CD4-positive, alpha-beta T cell treated with Interleukin-10 for 1 hour (primary cell): Measurements from ENCODE around the gene ATF7IP.
A peak's percentile ranks its signal among the peaks of the same experiment; 100 is the strongest.
"Not testable (repeated sequence)": the region's sequence is repeated elsewhere in the genome, so short reads cannot be mapped to it uniquely, and the experiment has no call there.

ENCODE experiments used
- DNase-seq: peaks from one replicate; pipeline ENCODE4 v3.0.0-alpha.2; 2020

The ATF7IP gene

DNA sequence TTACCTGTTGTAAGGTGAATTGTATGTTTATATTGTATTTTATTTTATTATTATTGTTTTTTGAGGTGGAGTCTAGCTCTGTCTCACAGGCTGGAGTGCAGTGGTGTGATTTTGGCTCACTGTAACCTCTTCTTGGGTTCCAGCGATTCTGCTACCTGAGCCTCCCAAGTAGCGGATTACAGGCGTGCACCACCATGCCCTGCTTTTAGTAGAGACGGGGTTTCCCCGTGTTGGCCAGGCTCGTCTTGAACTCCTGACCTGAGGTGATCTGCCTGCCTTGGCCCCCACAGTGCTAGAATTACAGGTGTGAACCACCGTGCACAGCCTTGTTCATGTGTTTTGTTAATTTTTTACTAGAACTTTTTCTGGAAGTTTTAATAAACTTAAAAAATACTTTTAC, 3.8 kb downstream of the ATF7IP start:
- peak; percentile 58 for DNase-seq

DNA sequence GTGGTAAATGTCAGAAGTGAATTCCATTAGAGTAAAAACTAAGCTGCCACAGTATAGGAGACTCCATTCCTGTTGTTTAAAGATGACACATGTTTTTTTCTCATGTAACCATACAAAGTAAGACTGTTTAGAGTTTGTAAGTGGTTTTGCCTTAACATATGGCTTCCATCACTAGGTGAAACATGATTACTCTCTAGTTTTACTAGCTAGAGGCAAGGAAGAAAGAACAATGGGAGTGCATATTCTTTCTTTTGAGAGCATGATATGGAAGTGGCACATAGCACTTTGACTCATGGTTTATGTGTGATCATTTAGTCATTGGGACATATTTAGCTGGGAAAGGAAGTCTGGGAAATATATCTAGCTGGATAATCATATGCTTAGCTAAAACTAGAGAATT, 7.7 kb downstream of the ATF7IP start:
- no peak for DNase-seq

DNA sequence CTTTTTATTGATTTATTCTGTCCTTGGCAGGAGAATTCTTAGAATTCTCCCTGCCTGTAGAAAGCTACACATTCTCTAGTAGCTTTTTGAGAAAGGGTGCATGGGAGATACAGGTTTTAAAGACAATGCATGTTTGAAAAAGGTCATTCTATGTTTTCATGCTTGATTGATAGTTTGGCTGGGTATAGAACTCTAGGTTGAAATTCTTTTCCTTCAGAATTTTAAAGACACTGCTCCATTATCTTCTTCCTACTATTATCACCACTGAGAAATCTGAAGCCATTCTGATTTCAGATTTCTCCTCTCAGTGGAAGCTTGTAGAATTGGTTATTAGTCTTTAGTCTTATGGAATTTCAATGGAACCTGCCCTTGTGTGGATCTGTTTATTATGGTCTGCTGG, 14.0 kb downstream of the ATF7IP start:
- DNase-seq, result no peak

DNA sequence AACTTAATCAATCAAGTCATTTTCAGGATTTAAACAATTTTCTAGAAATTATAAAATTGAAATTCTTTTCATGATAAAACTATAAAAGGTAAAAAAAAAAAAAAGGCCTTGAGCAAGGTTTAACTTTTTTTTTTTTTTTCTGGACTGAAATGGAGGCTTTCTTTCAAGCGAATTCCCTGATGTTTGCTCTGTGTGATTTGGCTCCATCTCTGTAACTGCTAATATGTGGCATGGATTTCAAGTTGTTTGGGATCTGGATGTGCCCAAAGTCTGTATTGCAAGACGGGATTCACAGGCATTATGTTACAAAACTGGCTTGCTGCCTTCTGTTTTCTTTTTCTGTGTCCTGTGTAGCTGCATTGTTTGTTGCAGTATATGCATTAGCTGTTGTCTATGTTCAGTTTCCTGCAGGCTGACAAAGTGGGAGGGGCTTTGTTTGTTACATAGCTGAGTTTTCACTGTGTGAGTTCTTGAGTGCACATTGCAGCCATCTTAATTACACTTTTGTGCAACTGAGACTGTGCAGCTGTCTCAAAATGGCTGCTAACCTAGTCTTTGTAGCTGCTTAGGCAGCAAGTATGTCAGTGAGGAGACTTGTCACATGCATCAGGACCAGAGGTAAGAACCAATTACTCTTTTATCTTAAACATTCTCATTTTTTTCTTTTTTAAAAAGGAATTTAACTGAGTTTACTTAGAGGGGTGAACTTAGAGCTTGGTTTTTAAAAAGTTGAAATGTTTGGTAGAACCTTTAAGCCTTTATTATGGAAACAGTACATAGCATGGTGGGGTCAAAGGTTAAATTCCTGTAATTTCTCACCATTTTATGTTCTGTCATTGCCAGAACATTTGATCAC, 19.5 kb downstream of the ATF7IP start:
- DNase-seq, result peak; percentile 89

DNA sequence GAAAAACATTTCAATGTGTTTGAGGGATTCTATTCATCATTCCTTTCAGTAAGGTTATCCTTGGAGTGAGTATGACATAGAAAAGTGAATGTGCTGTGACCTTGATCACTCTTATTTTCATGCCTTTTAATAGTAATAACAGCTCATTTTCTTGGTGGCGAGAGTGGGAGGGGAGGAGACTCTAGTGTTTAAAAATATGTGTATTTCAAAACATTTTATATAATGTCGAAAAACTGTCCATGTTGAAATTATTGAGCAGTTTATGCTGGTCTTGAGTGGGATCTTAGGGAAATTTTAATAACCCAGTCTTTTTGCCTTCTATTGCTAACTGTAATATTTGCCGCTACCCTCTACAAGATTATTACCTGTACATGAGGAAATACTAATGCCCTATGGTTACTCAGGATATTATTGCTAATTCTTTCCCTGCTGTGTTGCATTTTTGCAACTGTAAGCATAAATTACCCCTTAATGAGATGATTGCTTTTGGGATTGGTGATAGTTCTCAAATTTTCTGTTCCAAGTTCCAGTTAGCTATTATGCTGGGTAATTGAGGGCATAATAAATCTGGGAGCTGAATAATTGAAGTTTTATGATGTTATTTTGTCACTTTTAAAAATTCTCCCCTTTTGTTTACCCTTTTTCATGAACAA, 21.9 kb downstream of the ATF7IP start:
- DNase-seq, result no peak

DNA sequence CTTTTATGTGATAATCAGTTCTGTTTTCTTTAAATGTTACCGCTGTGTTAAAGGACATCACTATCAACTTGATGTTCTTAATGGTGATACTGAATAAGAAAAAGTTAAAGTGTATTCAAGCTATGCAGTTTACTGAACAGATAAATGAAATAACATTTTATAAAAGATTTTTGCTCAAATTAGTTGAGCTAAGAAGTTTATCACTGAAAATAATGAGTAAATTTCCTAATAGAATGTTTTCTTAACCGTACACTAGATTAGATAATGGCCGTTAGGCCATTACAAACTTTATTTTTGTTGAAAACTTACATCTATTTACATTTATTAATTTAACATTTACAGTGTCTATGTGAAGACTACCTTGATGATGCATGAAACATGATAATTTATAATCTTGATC, 25.0 kb downstream of the ATF7IP start:
- no peak for DNase-seq

DNA sequence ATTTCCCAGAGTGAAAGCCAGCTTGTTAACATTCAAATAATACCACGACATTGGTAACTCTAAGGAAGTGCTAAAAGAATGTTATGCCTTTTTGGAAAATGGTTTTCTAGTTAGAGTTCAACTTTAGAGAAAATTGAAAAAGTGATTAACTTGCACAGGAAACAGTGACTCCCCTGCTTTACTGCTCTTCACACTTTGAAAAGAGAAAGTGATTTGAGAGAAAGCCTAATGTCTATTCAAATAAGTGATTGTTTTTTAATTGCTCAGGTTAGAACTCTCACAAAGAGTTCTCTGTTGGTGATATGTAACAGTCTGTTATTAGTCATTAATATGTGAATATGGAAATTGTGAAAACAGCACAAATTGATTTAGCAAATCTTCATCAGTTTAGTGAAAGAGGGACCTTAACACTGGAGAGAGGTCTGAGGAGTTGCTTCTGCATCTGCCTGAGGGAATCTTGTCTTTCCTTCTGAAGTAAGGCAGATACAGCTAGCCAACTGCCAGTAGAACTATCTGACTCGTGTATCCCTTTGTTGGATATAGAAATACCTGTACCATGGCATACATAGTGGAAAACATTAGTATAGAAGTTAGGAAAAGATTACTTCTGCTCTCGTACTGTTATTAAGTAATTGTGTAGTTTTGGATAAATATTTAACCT, 25.5 kb downstream of the ATF7IP start:
- peak; percentile 59 for DNase-seq

DNA sequence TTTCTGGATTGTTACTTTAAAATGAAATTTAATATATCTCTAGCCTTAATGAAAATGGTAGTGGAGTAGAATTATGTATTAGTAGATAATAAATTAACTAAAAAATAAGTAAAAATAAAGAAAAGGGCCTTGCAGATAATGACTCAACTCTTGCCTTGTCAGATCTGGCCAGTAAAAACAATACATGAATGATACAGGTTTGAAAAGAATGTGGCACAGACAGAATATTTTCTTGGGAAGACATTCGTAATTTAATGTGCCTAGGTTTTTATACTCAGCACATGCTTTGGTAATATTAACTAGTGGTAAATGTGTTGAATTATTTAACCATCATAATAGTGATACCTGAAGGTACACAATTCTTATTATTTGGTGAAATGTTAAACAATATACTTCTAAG, 28.3 kb downstream of the ATF7IP start:
- DNase-seq, result no peak

DNA sequence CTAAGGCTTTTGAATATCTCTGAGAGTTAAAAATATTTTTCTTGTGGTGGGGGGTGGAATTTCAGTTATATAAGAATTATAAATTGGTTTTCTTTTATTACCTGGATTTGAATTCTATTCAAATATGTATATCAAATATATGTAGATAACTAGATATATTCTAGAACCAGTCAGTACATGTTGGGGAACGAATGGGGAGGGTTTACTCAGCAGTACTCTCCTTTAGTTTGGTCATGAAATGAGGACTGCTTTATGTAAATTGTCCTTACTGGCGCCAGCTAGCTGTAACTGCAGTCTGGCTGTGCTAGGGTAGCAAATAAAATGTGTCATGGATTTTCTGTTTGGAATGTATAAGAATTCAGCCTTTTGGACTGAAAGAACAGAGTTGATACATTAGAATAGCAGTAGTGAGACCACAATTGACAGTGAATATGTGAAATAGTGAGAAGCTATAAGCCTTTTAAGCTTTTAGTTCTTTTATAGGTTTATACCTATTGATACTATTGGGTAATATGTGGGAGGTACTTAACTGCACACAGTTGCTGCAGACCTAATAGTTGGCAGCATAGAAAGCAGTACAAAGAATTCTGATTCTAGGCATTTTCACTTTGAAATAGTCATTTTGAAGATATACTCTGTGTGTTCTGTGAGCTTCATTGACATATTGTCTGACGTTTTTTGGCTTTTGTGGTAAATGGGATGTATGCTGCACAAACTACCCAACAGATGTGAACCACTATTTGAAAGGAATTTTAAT, 29.0 kb downstream of the ATF7IP start:
- DNase-seq, result peak; percentile 81

DNA sequence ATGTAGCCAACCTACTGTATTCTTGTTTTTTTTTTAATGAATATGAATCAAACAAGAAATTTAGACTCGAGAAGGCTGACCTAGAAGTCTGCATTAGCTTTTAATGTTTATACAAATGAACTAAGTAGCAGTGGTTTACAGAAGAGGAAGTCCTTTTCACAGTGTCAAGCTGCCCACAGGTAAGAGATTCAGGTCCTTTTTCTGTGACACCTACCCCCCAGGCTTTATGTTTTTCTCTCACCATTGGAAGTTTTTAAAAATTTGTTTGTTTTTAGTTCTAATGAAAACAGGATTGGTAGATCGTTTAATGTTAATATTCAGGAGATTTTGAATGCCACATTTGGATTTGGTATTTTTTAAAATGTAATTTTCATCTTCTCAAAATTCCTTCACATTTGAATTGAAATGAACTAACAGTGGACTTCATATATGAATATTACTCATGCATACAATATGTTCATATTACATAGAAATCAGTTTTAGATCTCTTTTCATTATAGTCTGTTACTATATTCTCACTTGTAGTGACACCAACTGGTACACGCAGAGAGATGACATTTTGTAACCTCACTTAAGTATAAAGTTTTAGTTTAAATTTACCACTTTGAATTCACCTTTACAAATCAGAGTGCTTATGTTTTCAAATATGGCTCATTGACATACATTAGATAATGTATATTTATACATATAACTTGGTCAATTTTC, 29.7 kb downstream of the ATF7IP start:
- no peak for DNase-seq

DNA sequence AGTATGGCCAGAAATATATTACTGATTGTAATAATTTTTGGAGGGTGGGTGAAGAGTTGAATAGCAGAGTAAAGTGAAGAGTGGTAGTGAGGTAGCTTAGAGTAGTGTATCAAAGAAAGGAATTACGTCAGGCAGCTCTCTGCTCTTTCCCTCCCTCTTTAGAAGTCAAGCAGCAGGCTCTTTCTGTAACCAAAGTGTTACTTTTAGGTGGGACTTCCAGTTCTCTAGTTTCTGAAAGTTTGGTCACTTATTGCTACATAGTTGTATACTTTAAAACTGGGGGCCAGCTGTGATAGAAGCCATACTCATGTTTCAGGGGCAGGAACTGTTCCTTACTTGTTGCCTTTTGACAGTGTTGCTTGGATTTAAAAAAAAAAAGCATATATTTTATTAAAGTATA, 30.6 kb downstream of the ATF7IP start:
- peak; percentile 80 for DNase-seq

DNA sequence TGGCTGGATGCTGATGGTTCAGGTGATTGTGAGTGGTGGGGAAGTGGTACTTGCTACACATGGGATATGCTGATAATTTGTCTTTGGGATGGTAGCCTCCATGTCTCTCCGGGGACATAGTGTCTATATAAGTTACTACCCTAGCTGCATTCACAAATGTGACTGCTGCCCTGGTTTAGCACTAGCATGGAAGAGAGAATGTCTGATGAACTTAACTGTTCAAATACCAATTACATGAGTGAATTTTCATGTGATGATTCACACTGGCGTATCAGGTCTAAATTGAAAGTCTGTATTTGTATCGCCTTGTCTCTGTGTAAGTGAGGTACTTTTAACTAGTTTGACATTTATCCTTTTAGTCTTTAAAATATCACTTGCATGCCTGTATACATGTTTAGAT, 34.4 kb downstream of the ATF7IP start:
- DNase-seq, result peak; percentile 50

DNA sequence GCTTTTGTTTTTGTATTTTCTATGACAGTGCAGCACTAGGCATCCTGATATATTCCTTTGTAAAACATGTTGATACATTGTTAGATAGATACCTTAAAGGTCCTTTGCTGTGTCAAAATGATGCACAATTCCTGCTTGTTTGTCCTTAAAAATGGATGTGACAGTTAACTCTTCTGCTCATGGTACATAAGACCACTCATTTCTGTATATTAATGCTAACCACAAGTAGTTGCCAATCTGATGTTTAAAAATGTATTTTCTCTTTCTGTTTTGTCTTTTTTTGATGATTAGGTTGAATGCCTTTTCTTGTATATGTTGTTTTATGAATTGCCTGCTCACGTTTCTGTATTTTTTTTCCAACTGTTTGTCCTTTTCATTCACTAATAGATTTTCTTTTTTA, 35.1 kb downstream of the ATF7IP start:
- no peak for DNase-seq

DNA sequence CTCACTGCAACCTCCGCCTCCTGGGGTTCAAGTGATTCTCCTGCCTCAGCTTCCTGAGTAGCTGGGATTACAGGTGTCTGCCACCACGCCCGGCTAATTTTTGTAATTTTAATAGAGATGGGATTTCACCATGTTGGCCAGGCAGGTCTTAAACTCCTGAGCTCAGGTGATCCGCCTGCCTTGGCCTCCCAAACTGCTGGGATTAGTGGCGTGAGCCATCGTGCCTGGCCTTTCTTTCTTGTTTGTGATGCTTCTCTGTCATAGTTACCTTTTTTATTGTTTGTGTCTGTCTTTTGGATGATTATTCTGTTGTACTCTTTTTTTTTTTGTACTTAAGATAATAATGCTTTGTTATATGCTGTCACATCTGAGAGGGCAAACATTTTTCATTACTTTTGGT, 35.8 kb downstream of the ATF7IP start:
- DNase-seq, result not testable (repeated sequence)

DNA sequence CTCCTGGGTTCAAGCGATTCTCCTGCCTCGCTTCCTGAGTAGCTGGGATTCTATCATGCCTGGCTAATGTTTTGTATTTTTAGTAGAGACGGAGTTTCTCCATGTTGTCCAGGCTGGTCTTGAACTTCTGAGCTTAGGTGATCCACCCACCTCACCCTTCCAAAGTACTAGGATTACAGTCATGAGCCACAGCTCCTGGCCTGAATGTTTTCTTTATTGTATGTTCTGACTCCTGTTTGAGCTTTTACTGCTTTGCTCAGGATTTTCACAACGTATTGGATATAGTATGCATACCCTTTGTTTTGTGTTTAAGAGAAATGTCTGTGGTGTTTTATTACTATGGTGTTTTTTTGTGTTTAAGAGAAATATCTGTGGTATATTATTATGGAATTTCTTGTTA, 37.2 kb downstream of the ATF7IP start:
- no peak for DNase-seq

DNA sequence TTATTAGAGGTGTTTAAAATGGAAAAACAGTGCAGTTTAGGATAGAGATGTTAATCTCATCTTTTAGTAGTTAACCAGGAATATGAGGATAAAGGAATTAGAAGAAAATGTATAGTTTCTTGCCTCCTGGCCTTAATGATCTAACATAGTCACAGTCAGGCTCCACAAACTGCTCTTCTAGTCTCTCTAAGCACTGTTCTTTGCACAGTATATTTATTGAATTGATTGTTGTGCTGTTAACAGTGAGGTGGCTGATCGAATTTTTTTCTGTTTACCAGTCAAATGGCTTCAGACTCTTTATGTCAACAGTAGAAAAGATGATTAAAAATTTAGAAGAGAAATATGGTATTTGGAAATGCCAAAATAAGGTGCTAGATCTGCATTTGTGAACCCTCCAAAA, 37.8 kb downstream of the ATF7IP start:
- DNase-seq, result no peak

DNA sequence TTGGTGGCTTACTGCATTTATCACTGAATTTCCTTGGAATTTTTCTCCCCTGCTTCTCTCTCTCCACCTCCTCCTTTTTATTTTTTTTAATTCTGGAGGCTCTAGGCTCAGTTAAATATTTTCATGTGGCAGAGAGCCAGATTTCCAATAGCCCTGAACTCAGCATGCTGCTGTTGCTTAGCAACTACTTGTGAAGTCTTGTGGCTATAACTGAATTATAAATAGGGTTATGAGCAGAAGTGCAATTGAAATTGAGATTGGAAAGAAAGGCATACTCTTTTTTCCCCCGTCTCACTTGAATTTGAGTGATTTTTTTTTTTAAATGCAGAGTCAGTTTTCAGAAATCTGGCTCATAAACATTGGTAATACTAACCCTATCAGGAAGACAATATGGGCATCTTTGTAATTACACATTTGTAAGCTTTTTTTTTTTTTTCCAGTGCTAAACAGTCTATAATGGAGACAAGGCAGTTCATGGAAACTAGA, 38.3 kb downstream of the ATF7IP start:
- peak; percentile 82 for DNase-seq

DNA sequence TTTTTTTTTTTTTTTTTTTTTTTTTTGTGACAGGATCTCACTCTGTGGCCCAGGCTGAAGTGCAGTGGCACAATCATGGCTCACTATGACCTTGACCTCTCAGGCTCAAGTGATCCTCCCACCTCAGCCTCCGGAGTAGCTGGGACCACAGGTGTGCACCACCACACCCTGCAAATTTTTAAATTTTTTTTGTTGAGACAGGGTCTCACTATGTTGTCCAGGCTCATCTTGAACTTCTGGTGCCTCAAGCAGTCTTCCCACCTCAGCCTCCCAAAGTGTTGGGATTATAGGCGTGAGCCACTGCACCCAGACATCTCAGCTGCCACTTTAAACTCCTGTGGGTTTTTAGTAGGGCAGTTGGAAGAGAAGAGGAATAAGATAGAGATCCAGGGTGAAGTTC, 39.9 kb downstream of the ATF7IP start:
- DNase-seq, result not testable (repeated sequence)

DNA sequence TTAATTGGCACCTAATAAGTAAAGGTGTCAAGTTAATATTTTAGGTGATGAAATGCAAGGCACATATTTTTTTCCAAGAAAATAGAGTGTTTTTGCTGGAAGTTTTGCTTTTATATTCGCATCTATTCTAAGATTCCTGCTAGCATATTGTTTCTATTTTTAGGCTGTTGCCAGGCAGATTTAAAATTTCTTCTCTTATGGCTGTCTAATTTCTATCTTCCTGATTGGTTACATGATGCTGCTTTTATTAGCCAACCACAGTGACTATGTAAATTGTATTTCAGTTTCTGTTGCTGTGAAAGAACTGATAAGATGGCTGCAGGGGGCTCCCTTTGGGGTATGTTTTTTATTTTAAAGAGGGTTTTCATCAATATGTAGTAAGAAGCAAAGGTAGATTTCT, 42.7 kb downstream of the ATF7IP start:
- peak; percentile 60 for DNase-seq

DNA sequence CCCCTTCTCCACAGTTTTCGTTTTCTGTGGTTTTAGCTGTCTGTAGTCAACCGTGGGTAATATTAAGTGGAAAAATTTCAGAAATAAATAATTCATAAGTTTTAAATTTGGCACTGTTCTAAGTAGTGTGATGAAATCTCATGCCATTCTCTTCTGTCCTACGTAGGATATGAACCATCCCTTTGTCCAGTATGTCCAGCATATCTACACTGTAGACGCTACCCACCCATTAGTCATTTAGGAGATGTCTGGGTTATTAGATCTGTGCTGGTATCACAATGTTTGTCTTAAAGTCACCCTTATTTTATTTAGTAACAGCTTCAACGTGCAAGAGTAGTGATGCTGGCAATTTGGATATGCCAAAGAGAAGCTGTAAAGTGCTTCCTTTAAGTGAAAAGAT, 44.7 kb downstream of the ATF7IP start:
- no peak for DNase-seq

DNA sequence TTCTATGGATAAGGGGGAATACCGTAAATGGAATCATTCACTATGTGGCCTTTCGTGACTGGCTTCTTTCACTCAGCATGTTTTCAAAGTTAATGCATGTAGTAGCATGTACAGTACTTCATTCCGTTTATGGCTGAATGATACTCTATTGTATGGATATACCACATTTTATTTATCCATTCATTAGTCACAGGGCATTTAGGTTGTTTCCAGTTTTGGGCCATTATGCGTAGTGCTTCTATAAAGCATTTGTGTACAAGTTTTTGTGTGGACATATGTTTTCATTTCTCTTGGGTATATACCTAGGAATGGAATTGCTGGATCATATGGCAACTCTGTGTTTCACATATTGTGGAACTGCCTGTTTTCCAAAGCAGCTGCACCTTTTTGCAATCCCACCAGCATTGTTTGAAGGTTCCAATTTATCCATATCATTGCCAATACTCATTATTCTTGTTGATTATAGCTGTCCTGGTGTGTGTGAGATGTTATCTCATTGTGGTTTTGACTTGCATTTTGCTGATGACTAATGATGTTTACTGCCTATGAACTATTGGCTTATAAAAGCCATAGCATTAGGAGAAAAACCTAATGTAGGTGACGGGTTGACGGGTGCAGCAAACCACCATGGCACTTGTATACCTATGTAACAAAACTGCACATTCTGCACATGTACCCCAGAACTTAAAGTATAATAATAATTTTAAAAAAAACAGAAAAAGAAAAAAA, 45.5 kb downstream of the ATF7IP start:
- DNase-seq, result peak; percentile 70

DNA sequence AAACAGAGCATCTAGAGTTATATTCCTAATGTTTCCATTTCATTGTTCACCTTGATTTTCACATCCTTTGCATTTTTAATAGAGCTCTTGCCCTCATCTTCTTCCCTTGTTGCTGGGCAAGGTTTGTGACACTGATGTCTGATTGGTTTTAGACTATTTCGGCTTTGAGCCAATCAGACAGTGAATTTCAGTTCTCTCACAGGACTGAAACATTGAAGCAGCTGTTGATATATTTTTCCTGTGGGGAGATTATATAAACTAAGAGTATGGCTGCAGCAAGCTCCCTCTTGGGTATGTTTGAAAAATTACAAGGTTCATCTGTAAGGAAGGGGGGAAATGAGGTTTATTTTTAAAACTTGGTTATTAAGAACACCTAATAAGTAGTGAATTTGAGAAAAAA, 51.2 kb downstream of the ATF7IP start:
- peak; percentile 88 for DNase-seq
